Epithelial cell of prostate (primary cell): Measurements from ENCODE around the gene HLA-DRA.
"Not testable (repeated sequence)": the region's sequence is repeated elsewhere in the genome, so short reads cannot be mapped to it uniquely, and the experiment has no call there.

ENCODE experiments used
- DNase-seq: peaks from one replicate; pipeline ENCODE4 v3.0.0-alpha.2; 2011; ENCODE audit warnings: low read depth, low spot score
- H3K27ac ChIP-seq: fragments of 450-650 bp; 2 replicates; pipeline ENCODE4 v1.5.1; 2017; ENCODE audit warnings: mild to moderate bottlenecking

HLA-DRA gene

GRCh38 chr6:32472781-32473375 is 33.2 kb downstream of the HLA-DRA start:
- DNase-seq = no peak
- H3K27ac ChIP-seq = no peak overlapping the region

GRCh38 chr6:32473376-32474348 is 34.0 kb downstream of the HLA-DRA start:
- H3K27ac ChIP-seq, DNase-seq: not testable (repeated sequence)

- no peak for DNase-seq
- H3K27ac ChIP-seq = no peak overlapping the region
These were observed 35.9 kb downstream of the HLA-DRA start for GRCh38 chr6:32475392-32476206.

- no peak overlapping the region for H3K27ac ChIP-seq
- DNase-seq = no peak
These were observed 44.4 kb downstream of the HLA-DRA start for GRCh38 chr6:32483968-32484613.

GRCh38 chr6:32484614-32484998 is 44.9 kb downstream of the HLA-DRA start:
- no peak overlapping the region for H3K27ac ChIP-seq
- no peak for DNase-seq

- DNase-seq = no peak
- H3K27ac ChIP-seq = no peak overlapping the region
These were observed 48.4 kb downstream of the HLA-DRA start for GRCh38 chr6:32488083-32488482.

GRCh38 chr6:32491700-32492099 is 52.0 kb downstream of the HLA-DRA start:
- no peak for DNase-seq
- no peak overlapping the region for H3K27ac ChIP-seq

GRCh38 chr6:32492351-32492750 is 52.7 kb downstream of the HLA-DRA start:
- H3K27ac ChIP-seq = no peak overlapping the region

More at GRCh38 chr6:32492351-32492750, 52.7 kb downstream of the HLA-DRA start:
- no peak for DNase-seq
